Right lobe of liver (tissue), 6 donors: ENCODE results near the gene FGD4. TPM values are rescaled to one million over a fixed set of nuclear protein-coding genes. Genes with fewer than 3 reads are reported as not detected.

ENCODE experiments used
- ATAC-seq, 4 donors: fragments of 200-7000 bp; cut with Tn5 transposase; one replicate each; pipeline ENCODE4 v1.9.1; 2020; ENCODE audit warnings: mild to moderate bottlenecking in 4 of 4, moderate library complexity in 4 of 4
- DNase-seq, 3 donors: peaks; one replicate each; pipeline ENCODE4 v3.0.0-alpha.2; 2020
- H3K27ac ChIP-seq, 3 donors: fragments of 200-600 bp; one replicate each; pipeline ENCODE4 v1.8.0; 2022
- H3K27me3 ChIP-seq, 2 donors: fragments of 200-600 bp; one replicate each; pipeline ENCODE4 v1.8.0; 2022
- H3K36me3 ChIP-seq, 4 donors: fragments of 200-600 bp; sonication (generic) in 1 of 4; one replicate each; pipeline versions ENCODE4 v1.5.1 to v1.8.0; 2017 to 2022; ENCODE audit warnings: control low read depth in 1 of 4
- H3K4me1 ChIP-seq, 4 donors: fragments of 200-600 bp; sonication (generic) in 1 of 4; one replicate each; pipeline versions ENCODE4 v1.5.1 to v1.8.0; 2017 to 2022; ENCODE audit warnings: control low read depth in 1 of 4
- H3K4me3 ChIP-seq, 3 donors: fragments of 200-600 bp; one replicate each; pipeline ENCODE4 v1.8.0; 2022
- H3K9me3 ChIP-seq, 4 donors: fragments of 200-600 bp; sonication (generic) in 1 of 4; one replicate each; pipeline versions ENCODE4 v1.5.1 to v1.8.0; 2017 to 2022; ENCODE audit warnings: control low read depth in 1 of 4
- CTCF ChIP-seq, 4 donors: fragments of 200-600 bp in 3 of 4; fragments of 450-650 bp in 1 of 4; IDR thresholded peaks; one replicate each; pipeline versions ENCODE4 v1.5.1 to v1.8.0; 2016 to 2022; ENCODE audit warnings: antibody characterized with exemption in 4 of 4, mild to moderate bottlenecking in 2 of 4
- POLR2A ChIP-seq: fragments of 450-650 bp; IDR thresholded peaks from one replicate; pipeline ENCODE4 v1.6.1; 2017; ENCODE audit warnings: antibody characterized with exemption, mild to moderate bottlenecking
- WGBS: methylation state at CpG from one replicate; pipeline ENCODE4 v1.1.6; 2018; ENCODE audit warnings: low coverage, low lambda C conversion rate; ENCODE audit not compliant: insufficient coverage; ENCODE audit errors: missing lambda C conversion rate; 5-methylcytosine and 5-hydroxymethylcytosine counted together
- intact Hi-C, 2 donors: fragments of 100-400 bp; cut with DNase I; formaldehyde crosslinking; loops; one replicate each; pipeline versions ENCODE4 v1.11.2 to v1.14.1; 2022
- total RNA-seq, 6 experiments: library from RNA; depleted of rRNA in 2 of 6; stranded (reverse); fragments of >200 nt in 2 of 6; fragmentation: NEBNext Ultra II Directional in 3 of 6; extraction: Animal tissue kit (Norgen Biotek cat#: 25700) in 3 of 6; gene quantifications; one replicate each; pipeline versions ENCODE4 v1.1.0 to v1.2.4, GENCODE V29; 2016 to 2023
- donor health status: DM: no; HTN: yes; CAD: no.
- donor health status: DM: no; HTN: no; CAD: no.
- donor health status: DM: no; HTN: no; CAD: no.
- donor health status: DM: no; HTN: yes; CAD: no.
- donor health status: DM: no; HTN: yes; CAD: no.

FGD4 gene
- total RNA-seq, 6 experiments from 2014 or later = 15.1 to 29.3 (median 20.3) TPM

- Histone ChIP-seq H3K9me3 (peaks cover 0 to 5% (median 0%) of the 10 kb centered on the region in 4 donors), H3K27ac (no peak overlapping the region), H3K36me3 (no peaks in the 10 kb centered on the region), H3K4me1 (no peaks in the 10 kb centered on the region), H3K27me3 (no peaks in the 10 kb centered on the region), H3K4me3 (no peak overlapping the region)
- ATAC-seq (no peak), DNase-seq (no peak)
- TF ChIP-seq POLR2A = no peak
- TF ChIP-seq CTCF (IDR thresholded peaks at IDR 0.05) = no peak
- intact Hi-C loops = no loop called here
- WGBS = 77% methylated on average over 6 of the region's 6 CpGs
Measured at GRCh38 chr12:32431025-32431424, 31.7 kb downstream of the FGD4 start.

- Histone ChIP-seq H3K27me3 (no peaks in the 10 kb centered on the region), H3K36me3 (no peaks in the 10 kb centered on the region), H3K4me3 (no peak overlapping the region), H3K27ac (no peak overlapping the region), H3K9me3 (no peaks in the 10 kb centered on the region), H3K4me1 (no peaks in the 10 kb centered on the region)
- TF ChIP-seq CTCF (IDR thresholded peaks at IDR 0.05) (no peak), POLR2A (no peak)
- intact Hi-C loops = no loop called here
- DNase-seq = no peak
- no peak for ATAC-seq
- 83% methylated on average over 7 of the region's 7 CpGs for WGBS
Measured at GRCh38 chr12:32435921-32436705, 36.8 kb downstream of the FGD4 start.

GRCh38 chr12:32437095-32437515 lies 37.7 kb downstream of the FGD4 start:
- intact Hi-C loops = no loop called here
- DNase-seq (no peak), ATAC-seq (peak in 1 of 4 donors; percentile 90)
- Histone ChIP-seq H3K9me3 (no peaks in the 10 kb centered on the region), H3K4me1 (no peaks in the 10 kb centered on the region), H3K27ac (no peak overlapping the region), H3K36me3 (no peaks in the 10 kb centered on the region), H3K27me3 (no peaks in the 10 kb centered on the region), H3K4me3 (no peak overlapping the region)
- TF ChIP-seq POLR2A = no peak
- TF ChIP-seq CTCF (IDR thresholded peaks at IDR 0.05) = no peak
- WGBS = 66% methylated on average over 9 of the region's 9 CpGs

- Histone ChIP-seq H3K4me3 (no peak overlapping the region), H3K27ac (no peak overlapping the region), H3K4me1 (peaks cover 0 to 4% (median 0%) of the 10 kb centered on the region in 4 donors), H3K9me3 (no peaks in the 10 kb centered on the region), H3K36me3 (no peaks in the 10 kb centered on the region), H3K27me3 (no peaks in the 10 kb centered on the region)
- peak in 1 of 4 donors; percentile 14 for ATAC-seq
- 85% methylated on average over 9 of the region's 9 CpGs for WGBS
- TF ChIP-seq POLR2A (no peak), CTCF (IDR thresholded peaks at IDR 0.05) (no peak)
- DNase-seq = no peak
- intact Hi-C loops = no loop called here
Measured at GRCh38 chr12:32440120-32440865, 40.9 kb downstream of the FGD4 start.
